H1 (cell line): Measurements from ENCODE around the gene CCDC8. TPM values are rescaled to one million over a fixed set of nuclear protein-coding genes. Genes with fewer than 3 reads are reported as not detected.

Experiments used
- CTCF ChIA-PET: fragments of 300-600 bp; sonication (Branson Sonifier 250); formaldehyde crosslinking; loops from one replicate; lab custom pipeline; 2021; ENCODE audit not compliant: partially characterized antibody; lab: Charles Lee
- POLR2A ChIA-PET: fragments of 300-600 bp; sonication (Branson Sonifier 250); formaldehyde crosslinking; loops from one replicate; lab custom pipeline; 2021; ENCODE audit warnings: inconsistent platforms; ENCODE audit not compliant: partially characterized antibody; lab: Charles Lee
- DNase-seq, 2 experiments: peaks; one replicate each; pipeline versions ENCODE4 v3.0.0 to v3.0.0-alpha.2; 2010 to 2022; ENCODE audit warnings: low spot score in 2 of 2, low read depth in 1 of 2, mixed read lengths in 1 of 2
- FAIRE-seq: peaks from 2 replicates; lab custom pipeline; 2011; peaks lifted over from hg19 to GRCh38; lab: Jason Lieb, UNC
- H2AFZ ChIP-seq: 2 replicates; pipeline ENCODE4 v1.8.1; 2012; ENCODE audit warnings: low read length, inconsistent platforms
- H2AK5ac ChIP-seq: 2 replicates; pipeline ENCODE4 v1.6.1; 2013; ENCODE audit warnings: low read depth, low read length
- H2BK120ac ChIP-seq: replicated peaks from 2 replicates; pipeline ENCODE3; 2013; ENCODE audit warnings: low read depth, low read length, inconsistent platforms
- H2BK12ac ChIP-seq: 2 replicates; pipeline ENCODE4 v1.6.1; 2013; ENCODE audit warnings: low read depth, low read length
- H2BK15ac ChIP-seq: 2 replicates; pipeline ENCODE4 v1.6.1; 2013; ENCODE audit warnings: low read length
- H2BK20ac ChIP-seq: 2 replicates; pipeline ENCODE4 v1.6.1; 2013; ENCODE audit warnings: low read length
- H2BK5ac ChIP-seq: 2 replicates; pipeline ENCODE4 v1.6.1; 2013; ENCODE audit warnings: low read depth, low read length
- H3K14ac ChIP-seq: 2 replicates; pipeline ENCODE4 v1.6.1; 2013; ENCODE audit warnings: inconsistent platforms; ENCODE audit not compliant: insufficient read length
- H3K18ac ChIP-seq: 2 replicates; pipeline ENCODE4 v1.6.1; 2013; ENCODE audit warnings: low read length; ENCODE audit errors: extremely low read depth
- H3K23ac ChIP-seq: 2 replicates; pipeline ENCODE4 v1.6.1; 2013; ENCODE audit warnings: inconsistent platforms; ENCODE audit not compliant: insufficient read length
- H3K23me2 ChIP-seq: 2 replicates; pipeline ENCODE4 v1.6.1; 2013; ENCODE audit warnings: low read depth, low read length
- H3K27ac ChIP-seq: 2 replicates; pipeline ENCODE4 v1.6.1; 2011; ENCODE audit warnings: low read depth, low read length, inconsistent platforms
- H3K27me3 ChIP-seq, 4 experiments: replicated peaks in 1 of 4; 1 replicate in 1 of 4; 2 replicates in 3 of 4; pipeline versions ENCODE4 v1.6.1 to v1.8.1; 2011 to 2013; ENCODE audit warnings: low read length in 3 of 4, mild to moderate bottlenecking in 3 of 4, inconsistent platforms in 2 of 4, mixed read lengths in 2 of 4, moderate library complexity in 1 of 4; ENCODE audit not compliant: control insufficient read depth in 3 of 4, insufficient read depth in 3 of 4; ENCODE audit errors: extremely low read depth in 1 of 4
- H3K36me3 ChIP-seq, 4 experiments: 2 replicates each; pipeline versions ENCODE4 v1.6.1 to v1.8.1; 2011 to 2013; ENCODE audit warnings: mild to moderate bottlenecking in 4 of 4, low read length in 3 of 4, moderate library complexity in 2 of 4, control low read depth in 1 of 4, inconsistent platforms in 1 of 4; ENCODE audit not compliant: insufficient read depth in 4 of 4, control insufficient read depth in 2 of 4
- H3K4ac ChIP-seq: replicated peaks from 2 replicates; pipeline ENCODE3; 2013; ENCODE audit warnings: low read length, low read depth, mixed read lengths, inconsistent platforms; ENCODE audit not compliant: insufficient read length
- H3K4me1 ChIP-seq, 4 experiments: replicated peaks in 1 of 4; 1 replicate in 1 of 4; 2 replicates in 3 of 4; pipeline versions ENCODE4 v1.6.1 to v1.8.1; 2011 to 2013; ENCODE audit warnings: low read length in 3 of 4, inconsistent platforms in 2 of 4, mixed read lengths in 1 of 4; ENCODE audit not compliant: insufficient read depth in 4 of 4, control insufficient read depth in 3 of 4
- H3K4me2 ChIP-seq, 2 experiments: 2 replicates each; pipeline versions ENCODE4 v1.6.1 to v1.8.1; 2011 to 2013; ENCODE audit warnings: low read depth in 2 of 2, low read length in 2 of 2, control low read depth in 1 of 2, inconsistent platforms in 1 of 2, mild to moderate bottlenecking in 1 of 2; ENCODE audit not compliant: insufficient read depth in 1 of 2
- H3K4me3 ChIP-seq, 4 experiments: fragments of 200-600, 300-600 bp in 1 of 4; sonication (generic), shearing (Covaris generic), sonication (Bioruptor Twin) in 1 of 4; 2 replicates each; pipeline versions ENCODE4 v1.5.1 to v1.8.1; 2011 to 2016; ENCODE audit warnings: low read length in 4 of 4, low read depth in 3 of 4, control low read depth in 2 of 4, inconsistent platforms in 2 of 4, mild to moderate bottlenecking in 2 of 4, mixed read lengths in 1 of 4, moderate library complexity in 1 of 4; ENCODE audit not compliant: insufficient read depth in 2 of 4; ENCODE audit errors: extremely low read depth in 1 of 4
- H3K56ac ChIP-seq: replicated peaks from 2 replicates; pipeline ENCODE3; 2013; ENCODE audit warnings: low read depth, mild to moderate bottlenecking, mixed read lengths, low read length, inconsistent platforms; ENCODE audit not compliant: insufficient read length
- H3K79me1 ChIP-seq: 2 replicates; pipeline ENCODE4 v1.6.1; 2013; ENCODE audit warnings: low read depth, low read length, control low read depth
- H3K79me2 ChIP-seq, 2 experiments: 2 replicates each; pipeline versions ENCODE4 v1.6.1 to v1.8.1; 2012 to 2013; ENCODE audit warnings: low read length in 2 of 2, mild to moderate bottlenecking in 2 of 2, inconsistent platforms in 1 of 2; ENCODE audit not compliant: insufficient read depth in 2 of 2, control insufficient read depth in 1 of 2
- H3K9ac ChIP-seq, 4 experiments: replicated peaks in 1 of 4; 1 replicate in 1 of 4; 2 replicates in 3 of 4; pipeline versions ENCODE4 v1.6.1 to v1.8.1; 2011 to 2013; ENCODE audit warnings: low read depth in 3 of 4, low read length in 3 of 4, control low read depth in 2 of 4, mild to moderate bottlenecking in 2 of 4, moderate library complexity in 2 of 4, inconsistent platforms in 1 of 4; ENCODE audit errors: extremely low read depth in 1 of 4
- H3K9me3 ChIP-seq, 2 experiments: 2 replicates each; pipeline versions ENCODE4 v1.6.1 to v1.8.1; 2012 to 2013; ENCODE audit warnings: mild to moderate bottlenecking in 2 of 2, moderate library complexity in 2 of 2, control low read depth in 1 of 2, inconsistent platforms in 1 of 2, low read depth in 1 of 2, low read length in 1 of 2, mixed read lengths in 1 of 2; ENCODE audit not compliant: insufficient read depth in 2 of 2
- H4K20me1 ChIP-seq, 2 experiments: replicated peaks in 1 of 2; 2 replicates each; pipeline versions ENCODE3 to v1.8.1; 2011 to 2013; ENCODE audit warnings: inconsistent platforms in 2 of 2, low read length in 2 of 2, mild to moderate bottlenecking in 1 of 2; ENCODE audit not compliant: insufficient read depth in 2 of 2, control insufficient read depth in 1 of 2
- H4K5ac ChIP-seq: 2 replicates; pipeline ENCODE4 v1.6.1; 2013; ENCODE audit warnings: low read length, low read depth, mixed read lengths, inconsistent platforms; ENCODE audit not compliant: insufficient read length
- H4K8ac ChIP-seq: 2 replicates; pipeline ENCODE4 v1.8.0; 2013; ENCODE audit warnings: mild to moderate bottlenecking, moderate library complexity, low read length, inconsistent platforms; ENCODE audit not compliant: insufficient read depth; ENCODE audit errors: extremely low read depth
- H4K91ac ChIP-seq: replicated peaks from 2 replicates; pipeline ENCODE3; 2013; ENCODE audit warnings: low read length, mixed read lengths, inconsistent platforms; ENCODE audit not compliant: insufficient read length
- HDAC2 ChIP-seq, 2 experiments: fragments of 300-600 bp in 1 of 2; sonication (generic) in 1 of 2; IDR thresholded peaks; 2 replicates each; pipeline ENCODE4 v1.6.1; 2011 to 2012; ENCODE audit warnings: low read depth in 2 of 2, low read length in 2 of 2, mild to moderate bottlenecking in 2 of 2, moderate library complexity in 2 of 2, borderline replicate concordance in 1 of 2, inconsistent platforms in 1 of 2
- HDAC6 ChIP-seq: IDR thresholded peaks from one replicate; pipeline ENCODE4 v1.7.1; 2012; ENCODE audit warnings: low read depth, mild to moderate bottlenecking, inconsistent platforms, low read length, moderate library complexity
- KDM5A ChIP-seq: fragments of 200-600 bp; IDR thresholded peaks from 2 replicates; pipeline ENCODE4 v1.7.1; 2012; ENCODE audit warnings: mild to moderate bottlenecking, low read length, inconsistent platforms, mixed read lengths
- NANOG ChIP-seq: IDR thresholded peaks from 2 replicates; pipeline ENCODE4 v1.6.1; 2011; ENCODE audit warnings: low read length, low read depth, mild to moderate bottlenecking, inconsistent platforms; ENCODE audit not compliant: insufficient read depth, poor library complexity, severe bottlenecking
- PHF8 ChIP-seq: fragments of 200-600 bp; sonication (generic); conservative IDR thresholded peaks from 2 replicates; pipeline ENCODE4 v1.7.1; 2012; ENCODE audit warnings: low read depth, mild to moderate bottlenecking, inconsistent platforms, low read length, moderate library complexity
- POLR2A ChIP-seq, 2 experiments: IDR thresholded peaks; 1 replicate in 1 of 2; 2 replicates in 1 of 2; pipeline ENCODE4 v1.6.1; 2011; ENCODE audit warnings: low read depth in 2 of 2, low read length in 2 of 2, mild to moderate bottlenecking in 2 of 2; ENCODE audit errors: control extremely low read depth in 1 of 2
- RBBP5 ChIP-seq: IDR thresholded peaks from 2 replicates; pipeline ENCODE4 v1.7.1; 2012; ENCODE audit warnings: low read depth, mild to moderate bottlenecking, inconsistent platforms, low read length, moderate library complexity, borderline replicate concordance
- SAP30 ChIP-seq: fragments of 300-600 bp; sonication (generic); IDR thresholded peaks from 2 replicates; pipeline ENCODE4 v1.7.1; 2012; ENCODE audit warnings: low read length, moderate library complexity, mild to moderate bottlenecking, inconsistent platforms; ENCODE audit not compliant: insufficient read depth, insufficient replicate concordance
- SIRT6 ChIP-seq: IDR thresholded peaks from one replicate; pipeline ENCODE4 v1.7.1; 2012; ENCODE audit warnings: low read length, inconsistent platforms
- SIX5 ChIP-seq: IDR thresholded peaks from 2 replicates; pipeline ENCODE4 v1.6.1; 2011; ENCODE audit warnings: mild to moderate bottlenecking, low read depth, low read length
- SP2 ChIP-seq: IDR thresholded peaks from 2 replicates; pipeline ENCODE4 v1.6.1; 2012; ENCODE audit warnings: mild to moderate bottlenecking, low read length, inconsistent platforms
- TEAD4 ChIP-seq: IDR thresholded peaks from 2 replicates; pipeline ENCODE4 v1.6.1; 2012; ENCODE audit warnings: low read depth, low read length, inconsistent platforms, mixed read lengths
- WGBS, 2 experiments: shearing (Covaris generic) in 1 of 2; methylation state at CpG; one replicate each; pipeline versions ENCODE4 v1.1.6 to v1.1.7; 2013 to 2015; ENCODE audit warnings: low lambda C conversion rate in 2 of 2, mixed read lengths in 2 of 2, inconsistent platforms in 1 of 2, low coverage in 1 of 2, missing lambda C conversion rate in 1 of 2; ENCODE audit not compliant: insufficient replicate concordance in 2 of 2, insufficient coverage in 1 of 2, insufficient read length in 1 of 2; ENCODE audit errors: extremely low coverage in 1 of 2, missing lambda C conversion rate in 1 of 2; 5-methylcytosine and 5-hydroxymethylcytosine counted together
- polyA plus RNA-seq, 7 experiments: library from polyadenylated mRNA; depleted of rRNA in 3 of 7; stranded (reverse) in 5 of 7; unstranded in 2 of 7; fragments of >200 nt in 5 of 7; fragments of 200-250 nt in 2 of 7; gene quantifications; 1 replicate in 5 of 7; 2 replicates in 1 of 7; 4 replicates in 1 of 7; pipeline versions ENCODE4 v1.2.1 to v1.2.3, GENCODE V29; 2011 to 2013; ENCODE audit warnings: missing spikeins in 2 of 7, mixed read lengths in 2 of 7
- total RNA-seq: library from RNA; stranded (reverse); fragmentation: NEBNext Ultra II Directional; extraction: Animal tissue kit (Norgen Biotek cat#: 25700); gene quantifications from 2 replicates; pipeline ENCODE4 v1.2.1, GENCODE V29; 2021

CCDC8 gene
- total and polyA plus RNA-seq, 2 of the 8 experiments (the other 6 are each of a cell fraction or from before 2014, with no cell fraction given) = 4.9 to 13.6 TPM

GRCh38 chr19:46361915-46362314 lies 51.4 kb downstream of the CCDC8 start:
- no peak overlapping the region for H3K23ac ChIP-seq
- 83% methylated on average over 2 of the region's 2 CpGs; no CpG with 5 or more reads in 1 of the 2 experiments for WGBS, 2 experiments
- H3K27ac ChIP-seq = no peak overlapping the region
- no peak overlapping the region for H4K5ac ChIP-seq
- no peak overlapping the region for H3K9ac ChIP-seq
- no peak for DNase-seq
- no peaks in the 10 kb centered on the region for H3K27me3 ChIP-seq
- no peak overlapping the region for H4K8ac ChIP-seq
- H4K20me1 ChIP-seq = peaks cover 0 to 8% of the 10 kb centered on the region in 2 experiments
- H2BK20ac ChIP-seq = no peak overlapping the region
- peaks cover 0 to 55% of the 10 kb centered on the region in 2 experiments; a peak in 2 of 4 replicates for H3K79me2 ChIP-seq
- H3K14ac ChIP-seq = no peak overlapping the region
- no peak overlapping the region for H4K91ac ChIP-seq
- H2BK15ac ChIP-seq = no peak overlapping the region
- H2AK5ac ChIP-seq = no peak overlapping the region
- H3K4me2 ChIP-seq = no peak overlapping the region
- H3K4me3 ChIP-seq = no peak overlapping the region
- H3K36me3 ChIP-seq = peaks cover 0 to 19% (median 5%) of the 10 kb centered on the region in 4 experiments; a peak in 6 of 8 replicates
- POLR2A ChIA-PET = no interaction called here
- H3K79me1 ChIP-seq = peaks cover 8% of the 10 kb centered on the region; the same call in 1 of the 2 replicates
- H3K56ac ChIP-seq = no peak overlapping the region
- H2BK5ac ChIP-seq = no peak overlapping the region
- no peak overlapping the region for H3K4ac ChIP-seq
- no peak overlapping the region for H3K18ac ChIP-seq
- TF ChIP-seq SIX5 (no peak), SAP30 (no peak), KDM5A (no peak), PHF8 (no peak), HDAC2 (IDR thresholded peaks at IDR 0.05; ENCODE audit: borderline replicate concordance in 1 of 2, low read depth in 2 of 2, low read length in 2 of 2) (no peak), POLR2A (IDR thresholded peaks at IDR 0.05; ENCODE audit: control extremely low read depth in 1 of 2, low read depth in 2 of 2, low read length in 2 of 2) (no peak), SIRT6 (no peak), HDAC6 (no peak), SP2 (no peak), TEAD4 (no peak), NANOG (no peak), RBBP5 (no peak)
- no peak overlapping the region for H2BK12ac ChIP-seq
- no peaks in the 10 kb centered on the region; a peak in 1 of 7 replicates for H3K4me1 ChIP-seq
- CTCF ChIA-PET = interaction anchor here (0.9 kb wide), 1 partner anchor 34 kb away, joined by 3 read pairs; no protein-coding TSS in a partner anchor
- H2AFZ ChIP-seq = no peak overlapping the region
- H3K9me3 ChIP-seq = no peaks in the 10 kb centered on the region
- no peaks in the 10 kb centered on the region for H3K23me2 ChIP-seq
- no peak for FAIRE-seq
- no peak overlapping the region for H2BK120ac ChIP-seq
